AG09319 (cell line): ENCODE measurements around the gene CD53.

ENCODE experiments used
- DNase-seq: peaks from one replicate; pipeline ENCODE4 v3.0.0-alpha.2; 2010; ENCODE audit warnings: low read depth; ENCODE audit errors: extremely low read depth
- TF ChIP-seq, protein P1 (sequence below): IDR thresholded peaks from 2 replicates; pipeline ENCODE4 v1.5.1; 2011; ENCODE audit warnings: low read depth, mild to moderate bottlenecking, inconsistent platforms, low read length, moderate library complexity

CD53 gene

DNA sequence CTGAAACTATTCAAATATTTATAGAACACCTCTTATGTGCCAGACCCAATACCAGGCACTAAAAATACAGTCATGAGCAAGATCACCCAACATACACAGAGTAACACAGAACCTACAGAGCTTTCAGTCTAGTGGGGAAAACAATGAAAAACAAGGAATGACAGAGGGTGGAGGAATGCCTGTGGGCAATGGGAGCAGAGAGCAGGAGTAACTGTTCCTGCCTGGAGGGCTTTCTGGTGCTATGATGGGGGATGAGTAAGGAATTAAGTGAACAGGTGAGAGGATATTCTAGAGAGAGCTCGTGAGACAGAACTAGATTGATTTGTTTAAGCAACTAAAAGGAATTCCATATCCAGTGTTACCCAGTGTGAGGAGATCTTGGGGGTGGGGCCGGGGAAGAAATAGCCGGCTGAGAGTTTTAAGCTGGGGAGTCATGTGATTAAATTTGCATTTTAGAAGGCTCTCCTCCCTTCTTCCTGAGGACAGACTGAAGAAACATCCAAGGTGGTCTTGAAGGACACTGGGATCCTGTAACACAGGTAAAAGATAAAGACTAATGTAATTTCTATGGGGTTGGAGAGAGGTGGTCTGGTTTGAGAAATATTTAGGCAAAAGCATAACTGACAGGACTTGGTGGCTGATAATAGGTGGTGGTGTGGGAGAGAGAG is 2.1 kb upstream of the CD53 start:
- DNase-seq, result no peak

DNA sequence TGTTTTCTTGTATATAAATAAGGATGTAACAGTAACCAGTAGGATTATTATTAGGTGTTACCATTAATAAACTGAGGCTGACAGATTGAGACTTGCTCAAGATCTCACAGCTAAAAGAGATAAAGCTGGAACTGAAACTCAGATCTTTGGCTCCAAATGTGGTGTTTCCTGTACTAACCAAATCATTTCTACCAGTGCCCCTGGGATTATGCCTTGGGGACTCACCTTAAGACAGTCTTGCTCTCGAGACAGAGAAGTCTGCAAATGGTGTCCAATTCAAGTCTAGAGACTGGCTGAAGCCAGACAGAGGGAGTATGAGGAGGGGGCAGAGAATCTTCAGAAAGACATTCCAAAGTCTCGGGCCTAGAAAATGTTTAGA is 593 bp upstream of the CD53 start:
- no peak for DNase-seq
- TF ChIP-seq, protein P1, sequence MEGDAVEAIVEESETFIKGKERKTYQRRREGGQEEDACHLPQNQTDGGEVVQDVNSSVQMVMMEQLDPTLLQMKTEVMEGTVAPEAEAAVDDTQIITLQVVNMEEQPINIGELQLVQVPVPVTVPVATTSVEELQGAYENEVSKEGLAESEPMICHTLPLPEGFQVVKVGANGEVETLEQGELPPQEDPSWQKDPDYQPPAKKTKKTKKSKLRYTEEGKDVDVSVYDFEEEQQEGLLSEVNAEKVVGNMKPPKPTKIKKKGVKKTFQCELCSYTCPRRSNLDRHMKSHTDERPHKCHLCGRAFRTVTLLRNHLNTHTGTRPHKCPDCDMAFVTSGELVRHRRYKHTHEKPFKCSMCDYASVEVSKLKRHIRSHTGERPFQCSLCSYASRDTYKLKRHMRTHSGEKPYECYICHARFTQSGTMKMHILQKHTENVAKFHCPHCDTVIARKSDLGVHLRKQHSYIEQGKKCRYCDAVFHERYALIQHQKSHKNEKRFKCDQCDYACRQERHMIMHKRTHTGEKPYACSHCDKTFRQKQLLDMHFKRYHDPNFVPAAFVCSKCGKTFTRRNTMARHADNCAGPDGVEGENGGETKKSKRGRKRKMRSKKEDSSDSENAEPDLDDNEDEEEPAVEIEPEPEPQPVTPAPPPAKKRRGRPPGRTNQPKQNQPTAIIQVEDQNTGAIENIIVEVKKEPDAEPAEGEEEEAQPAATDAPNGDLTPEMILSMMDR, result no peak

More for the DNA sequence above, 2.1 kb upstream of the CD53 start:
- TF ChIP-seq, protein P1, result no peak

DNA sequence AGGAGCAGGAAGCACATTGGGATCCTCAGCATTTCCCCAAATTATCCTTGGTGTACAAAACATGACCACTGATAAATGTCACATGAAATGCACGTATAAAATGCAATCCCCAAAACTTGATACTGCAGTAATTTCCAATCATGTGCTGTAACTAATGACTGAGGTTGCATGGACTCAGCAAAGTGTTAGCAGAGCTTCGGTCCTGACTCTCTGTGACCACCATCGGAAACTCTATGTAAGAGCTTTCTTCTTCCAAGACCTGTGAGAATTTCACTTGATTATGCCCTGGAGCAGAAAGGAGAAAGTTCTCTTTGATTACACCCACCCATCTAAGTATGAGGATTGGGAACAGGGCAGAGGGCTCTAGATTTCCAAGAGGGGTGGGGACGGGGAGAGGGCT is 908 bp downstream of the CD53 start:
- DNase-seq, result no peak
- TF ChIP-seq, protein P1, result no peak

DNA sequence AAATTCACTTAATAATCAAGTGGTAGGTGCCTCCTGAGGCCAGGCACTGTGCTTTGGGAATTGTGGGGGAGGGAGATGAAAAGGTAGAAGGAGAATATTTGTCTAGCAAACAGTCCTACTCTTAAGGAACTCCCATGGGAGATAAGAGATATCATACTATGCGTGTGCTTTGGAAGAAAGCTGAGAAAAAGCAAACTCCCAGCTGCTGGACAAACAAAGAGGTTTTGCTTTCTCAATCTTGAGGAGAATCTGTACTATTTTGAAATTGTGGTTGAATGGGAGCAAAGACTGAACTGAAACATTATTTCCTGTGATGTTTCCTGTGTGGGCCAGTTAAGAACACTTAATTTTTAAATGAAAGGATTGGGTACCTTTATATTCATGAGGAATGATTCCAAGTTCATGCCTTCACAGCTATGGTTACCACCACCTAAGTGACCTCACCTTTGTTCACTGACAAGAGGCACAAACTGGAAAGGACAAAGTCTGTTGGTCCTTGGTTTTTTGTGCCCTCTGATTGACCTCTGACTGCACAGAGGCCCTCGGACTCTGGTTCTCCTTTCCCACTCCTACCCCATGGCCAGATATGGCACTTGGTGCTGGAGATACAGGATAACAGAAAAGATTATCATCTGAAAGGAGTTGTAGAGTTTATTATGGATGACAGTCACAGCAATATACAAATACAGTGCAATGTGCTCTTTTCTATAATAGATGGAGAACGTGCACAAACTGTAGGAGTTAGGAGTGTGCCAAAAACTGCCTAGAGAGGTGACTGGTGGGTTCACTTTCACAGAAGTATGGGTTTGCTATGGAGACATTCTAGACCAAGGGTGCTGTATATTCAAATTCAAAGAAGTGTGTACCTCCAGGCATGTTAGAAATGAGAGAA is 1.6 kb downstream of the CD53 start:
- TF ChIP-seq, protein P1, result no peak
- DNase-seq, result no peak

DNA sequence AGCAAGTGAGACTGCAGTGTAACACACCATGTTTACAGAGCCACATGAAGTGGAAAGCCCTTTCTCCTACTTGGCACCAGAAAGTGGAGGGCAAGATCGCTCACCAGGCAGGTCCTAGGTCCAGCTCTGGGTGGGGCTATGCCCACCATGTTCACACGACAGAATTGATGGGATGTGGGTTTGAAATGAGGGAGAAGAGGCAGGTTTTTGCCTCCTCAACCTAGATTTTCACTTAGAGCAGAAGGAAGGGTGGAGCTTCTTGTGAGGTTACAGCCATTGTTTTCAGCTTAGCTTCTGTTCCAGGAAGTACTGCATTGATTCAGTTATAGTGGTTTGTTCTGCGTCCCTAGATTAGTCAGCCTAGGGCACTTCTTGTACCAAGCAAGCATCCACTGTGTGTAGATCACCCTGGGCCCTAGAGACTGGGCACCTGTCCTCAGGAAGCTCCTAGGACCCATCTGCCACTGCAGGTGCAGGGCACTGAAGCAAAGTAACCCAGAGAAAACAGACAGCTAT is 2.3 kb downstream of the CD53 start:
- TF ChIP-seq, protein P1, result no peak
- DNase-seq, result no peak

DNA sequence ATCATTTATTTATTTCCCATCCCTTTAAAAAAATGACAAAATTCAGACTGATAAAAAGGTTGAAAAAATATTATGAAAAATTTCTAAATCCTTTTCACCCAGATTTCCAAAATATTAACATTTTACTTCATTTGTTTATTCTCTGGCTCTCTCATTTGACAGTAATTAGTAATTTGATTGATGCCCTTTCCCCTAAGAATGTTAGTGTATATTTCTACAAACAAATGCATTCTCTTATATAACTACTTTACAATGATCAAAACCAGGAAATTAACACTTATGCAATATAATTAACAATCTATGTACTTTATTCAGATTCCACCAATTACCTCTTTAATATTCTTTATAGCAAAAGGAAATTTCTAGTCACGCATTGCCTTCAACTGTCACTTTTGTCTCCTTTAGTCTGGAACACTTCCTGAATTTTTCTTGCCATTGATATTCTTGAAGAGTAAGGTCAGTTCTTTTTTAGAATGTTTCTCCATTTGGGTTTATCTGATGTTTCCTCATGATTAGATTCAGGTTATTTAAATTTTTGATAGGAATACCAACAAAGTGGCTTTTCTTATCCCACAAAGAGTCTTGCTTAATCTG is 3.9 kb downstream of the CD53 start:
- TF ChIP-seq, protein P1, result no peak
- no peak for DNase-seq
